ENCODE data around the gene P2RY10.
"Not testable (repeated sequence)": the region's sequence is repeated elsewhere in the genome, so short reads cannot be mapped to it uniquely, and the experiment has no call there.

Gene P2RY10

GRCh38 chrX:78945186-78945912 is at the start of gene P2RY10:
Gene P2RY10, plus strand, starts transcription at chrX:78945391. Its CDS starts 15,130 bp downstream, at chrX:78960521.
- DNase-seq: peak; percentile 82

GRCh38 chrX:78922754-78923153 is 22.4 kb upstream of the P2RY10 start:
- DNase-seq: no peak

DNA sequence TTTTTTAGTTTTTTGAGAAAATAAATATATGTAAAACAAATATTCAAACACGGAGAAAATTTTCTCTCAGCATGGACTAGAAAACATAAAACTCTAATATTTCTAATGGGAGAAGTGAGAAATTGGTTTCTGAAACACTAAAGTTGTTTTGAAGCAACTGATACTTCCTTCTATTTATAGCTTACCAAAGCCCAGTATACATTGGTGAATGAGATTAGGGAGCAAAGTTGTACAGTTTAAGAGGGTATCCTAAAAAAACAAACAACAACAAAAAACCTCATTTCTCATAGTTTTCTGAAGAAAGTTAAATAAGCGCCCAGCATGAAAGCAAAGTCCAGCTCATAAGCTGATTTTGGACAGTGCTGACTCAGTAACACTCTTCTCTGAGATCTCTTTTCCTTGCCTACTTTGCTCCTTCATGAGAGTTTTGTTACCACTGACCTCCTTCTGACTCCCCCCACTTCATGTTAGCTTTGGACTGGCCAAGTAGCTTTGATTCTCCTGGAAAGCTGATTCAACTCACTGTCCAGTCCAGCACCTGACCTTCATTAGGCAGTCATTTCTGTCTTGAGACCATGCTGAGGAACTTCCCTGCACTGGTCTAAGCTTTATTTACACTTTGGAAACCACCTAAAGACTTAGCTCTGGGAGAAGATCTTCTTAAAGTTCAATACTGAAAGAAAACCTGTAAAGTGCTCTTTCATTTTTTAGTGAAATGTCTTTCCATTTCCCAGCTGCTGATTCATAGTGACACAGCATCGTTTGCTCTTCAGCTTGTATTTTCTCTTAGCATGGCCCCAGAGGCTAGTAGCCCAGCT is 21.8 kb upstream of the P2RY10 start:
- no peak for DNase-seq

DNA sequence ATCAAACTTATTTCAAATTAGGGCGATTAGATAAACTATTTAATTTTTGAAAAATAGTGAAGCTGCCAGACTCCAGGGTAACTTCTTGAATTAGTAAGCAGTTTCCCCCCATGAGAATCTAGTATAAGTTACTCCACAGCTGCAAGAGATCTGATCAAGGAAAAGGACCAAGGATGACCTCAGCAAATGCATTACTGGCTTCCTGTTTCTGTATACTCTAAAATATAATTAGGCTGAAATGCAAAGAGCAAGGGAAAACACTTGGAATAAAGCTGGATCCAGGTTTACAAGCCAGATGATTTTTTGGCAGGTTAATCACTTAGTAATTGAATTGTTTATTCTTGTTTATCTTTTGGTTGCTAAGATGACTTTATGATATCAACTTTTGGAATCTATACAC is 13.4 kb upstream of the P2RY10 start:
- no peak for DNase-seq

- DNase-seq: no peak
Measured at GRCh38 chrX:78934866-78935265, 10.3 kb upstream of the P2RY10 start.

GRCh38 chrX:78944351-78944750 is 840 bp upstream of the P2RY10 start:
- DNase-seq: peak; percentile 10

GRCh38 chrX:78946178-78946931 is 1.2 kb downstream of the P2RY10 start:
- peak; percentile 26 for DNase-seq

DNA sequence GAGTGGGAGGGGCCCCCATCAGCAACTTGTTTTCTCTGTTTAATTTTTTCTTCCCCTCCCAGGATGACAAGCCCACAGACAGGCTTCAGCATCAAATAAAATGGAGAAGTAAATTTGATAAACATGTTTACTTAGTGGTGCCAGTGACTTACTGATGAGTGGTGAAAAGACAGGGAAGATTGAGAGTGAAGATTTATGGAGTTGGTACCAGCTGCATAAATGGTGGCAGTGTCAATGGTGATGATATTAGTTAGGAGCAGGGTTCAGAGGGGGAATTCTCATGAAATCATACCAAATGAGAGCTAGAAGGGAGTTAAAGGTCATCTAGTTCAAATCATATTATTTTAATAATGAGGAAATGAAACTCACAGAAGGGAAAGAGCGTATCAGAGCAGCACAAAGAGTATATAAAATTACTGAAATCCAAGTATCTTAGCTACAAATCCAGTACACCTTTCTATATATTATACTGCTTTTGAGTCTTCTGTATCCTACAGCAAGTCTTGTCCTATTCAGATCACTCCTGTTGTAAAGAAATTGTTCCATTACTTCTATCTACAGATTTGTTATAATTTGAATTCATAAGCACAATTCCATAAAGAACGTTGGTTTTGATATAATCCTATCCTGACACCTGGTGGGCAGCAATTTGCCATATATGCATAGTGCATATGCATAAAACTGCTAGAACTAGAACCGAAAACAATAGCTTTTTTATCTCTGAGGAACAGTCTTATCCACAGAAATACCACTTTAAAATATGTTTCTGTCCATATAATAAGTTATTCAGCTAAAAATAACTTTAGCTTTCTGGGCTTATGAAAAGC is 5.0 kb downstream of the P2RY10 start:
- no peak for DNase-seq

DNA sequence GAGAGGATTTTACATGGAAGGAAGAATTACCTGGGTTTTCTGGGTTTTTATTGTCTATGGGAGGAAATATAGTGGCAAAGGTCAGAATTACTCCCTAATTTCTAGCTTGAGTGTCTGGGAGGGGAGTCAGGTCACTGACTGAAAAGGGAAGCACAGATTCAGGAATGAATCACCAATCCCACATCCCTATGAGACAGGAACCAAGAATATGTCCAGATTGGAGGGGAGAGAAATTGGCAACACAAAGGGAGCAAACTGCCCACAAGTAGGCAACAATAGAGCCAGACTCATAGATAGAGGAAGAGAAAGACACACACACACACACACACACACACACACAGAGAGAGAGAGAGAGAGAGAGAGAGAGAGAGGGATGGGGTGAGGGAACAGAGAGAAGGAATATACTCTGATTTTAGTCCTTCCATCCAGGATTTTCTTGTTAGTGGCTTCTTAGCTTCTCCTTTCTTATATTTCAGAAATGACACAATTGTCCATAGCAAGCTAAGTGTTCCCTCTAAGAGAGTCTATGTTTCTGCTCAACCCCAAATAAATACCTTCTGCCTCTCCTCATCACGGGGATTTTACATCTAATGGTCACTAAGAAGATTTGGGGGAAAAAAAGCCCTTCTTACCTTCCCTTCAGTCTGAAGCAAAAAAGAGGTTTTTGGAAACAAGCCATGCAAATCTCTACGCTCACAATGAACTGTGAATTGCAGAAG is 12.0 kb downstream of the P2RY10 start:
- no peak for DNase-seq

- no peak for DNase-seq
Measured at GRCh38 chrX:78957768-78958130, 12.6 kb downstream of the P2RY10 start.

GRCh38 chrX:78958419-78959116 is 13.4 kb downstream of the P2RY10 start:
- DNase-seq: no peak

DNA sequence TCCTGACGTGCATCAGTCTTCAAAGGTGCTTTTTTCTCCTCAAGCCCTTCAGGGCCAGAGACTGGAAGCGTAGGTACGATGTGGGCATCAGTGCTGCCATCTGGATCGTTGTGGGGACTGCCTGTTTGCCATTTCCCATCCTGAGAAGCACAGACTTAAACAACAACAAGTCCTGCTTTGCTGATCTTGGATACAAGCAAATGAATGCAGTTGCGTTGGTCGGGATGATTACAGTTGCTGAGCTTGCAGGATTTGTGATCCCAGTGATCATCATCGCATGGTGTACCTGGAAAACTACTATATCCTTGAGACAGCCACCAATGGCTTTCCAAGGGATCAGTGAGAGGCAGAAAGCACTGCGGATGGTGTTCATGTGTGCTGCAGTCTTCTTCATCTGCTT is 15.7 kb downstream of the P2RY10 start:
- DNase-seq: no peak

DNA sequence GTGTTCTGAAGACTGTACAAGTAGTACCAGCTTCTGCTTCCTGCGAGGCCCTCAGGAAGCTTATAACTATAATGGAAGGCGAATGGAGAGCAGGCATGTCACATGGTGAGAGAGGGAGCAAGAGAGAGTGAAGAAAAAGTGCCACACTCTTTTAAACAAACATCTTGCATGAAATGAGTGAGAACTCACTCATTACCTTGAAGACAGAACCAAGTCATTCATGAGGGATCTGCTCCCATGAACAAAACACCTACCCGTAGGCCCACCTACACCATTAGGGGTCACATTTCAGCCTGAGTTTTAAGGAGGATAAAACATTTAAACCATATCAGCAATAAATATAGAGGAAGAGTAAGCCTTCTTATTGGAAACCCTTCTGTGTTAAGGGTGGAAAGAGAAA is 19.4 kb downstream of the P2RY10 start:
- DNase-seq: no peak

DNA sequence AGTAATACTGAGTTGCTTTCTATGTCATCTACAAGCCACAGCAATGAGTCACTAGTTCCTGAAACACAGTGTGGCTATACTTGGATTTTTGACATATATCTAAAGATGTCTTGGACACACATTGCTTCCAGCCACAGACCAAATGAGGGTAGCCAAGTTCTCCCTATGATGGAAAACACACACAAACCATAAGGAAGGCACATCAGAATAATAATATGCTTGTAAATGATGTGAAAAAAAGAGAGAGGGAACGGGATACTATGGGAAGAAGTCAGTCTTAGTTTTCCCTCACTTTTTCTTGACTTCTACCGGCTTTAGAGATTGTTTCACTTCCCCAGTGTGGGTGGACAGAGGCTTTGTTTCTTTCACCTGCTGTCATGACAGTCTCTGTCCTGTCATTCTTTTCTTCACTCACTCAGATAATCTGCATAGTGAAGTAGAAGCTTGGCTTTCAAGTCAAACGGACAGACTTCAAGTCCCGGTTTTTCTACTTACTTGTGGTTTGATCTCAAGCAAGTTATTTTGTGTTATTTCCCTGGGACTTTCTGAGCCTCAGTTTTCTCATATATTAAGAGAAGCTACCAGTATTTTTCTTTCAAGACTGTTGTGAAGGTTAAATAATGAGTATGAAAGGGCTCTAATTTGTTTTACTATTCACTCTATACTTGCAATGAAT is 34.7 kb downstream of the P2RY10 start:
- DNase-seq: no peak

GRCh38 chrX:78989349-78989748 is 44.2 kb downstream of the P2RY10 start:
- no peak for DNase-seq

DNA sequence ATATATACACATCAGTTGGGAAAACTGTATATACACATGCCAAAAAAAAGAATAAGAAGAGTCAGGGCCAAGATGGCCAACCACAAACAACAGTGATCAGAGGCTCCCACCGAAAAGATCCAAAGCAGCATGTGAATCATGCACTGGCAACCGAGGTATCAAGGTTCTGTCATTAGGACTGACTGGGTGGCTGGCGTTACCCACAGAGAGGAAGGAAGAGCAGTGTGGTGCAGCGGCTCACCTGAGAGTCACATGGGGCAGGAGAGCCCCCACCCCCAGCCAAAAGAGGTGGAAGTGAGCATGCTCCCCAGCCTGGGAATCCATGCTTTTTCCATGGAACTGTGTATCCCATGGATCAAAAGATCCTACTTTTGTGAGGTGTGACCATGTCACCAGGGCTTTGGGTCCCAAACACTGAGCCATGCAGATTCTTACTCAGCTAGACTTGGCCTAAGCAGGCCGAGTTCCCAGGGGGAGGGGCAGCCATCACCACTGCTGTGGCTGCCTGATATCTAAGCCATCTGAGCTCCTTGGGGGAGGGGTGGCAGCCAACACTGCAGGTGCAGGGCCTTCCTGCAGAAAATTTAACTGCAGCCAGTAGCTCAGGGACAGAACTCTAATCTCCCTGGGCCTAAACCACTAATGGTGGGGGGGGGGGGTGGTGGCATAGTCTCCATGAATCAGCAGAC is 52.8 kb downstream of the P2RY10 start:
- DNase-seq: peak; percentile 43

DNA sequence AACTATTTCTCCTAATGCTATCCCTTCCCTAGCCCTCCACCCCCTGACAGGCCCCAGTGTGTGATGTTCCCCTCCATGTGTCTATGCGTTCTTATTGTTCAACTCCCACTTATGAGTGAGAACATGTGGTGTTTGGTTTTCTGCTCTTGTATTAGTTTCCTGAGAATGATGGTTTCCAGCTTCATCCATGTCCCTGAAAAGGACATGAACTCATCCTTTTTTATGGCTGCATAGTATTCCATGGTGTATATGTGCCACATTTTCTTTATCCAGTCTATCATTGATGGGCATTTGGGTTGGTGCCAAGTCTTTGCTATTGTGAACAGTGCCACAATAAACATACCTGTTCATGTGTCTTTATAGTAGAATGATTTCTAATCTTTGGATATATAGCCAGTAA is 62.3 kb downstream of the P2RY10 start:
- DNase-seq: not testable (repeated sequence)
